Gastrocnemius medialis (tissue), 4 donors: ENCODE results near the gene AHCTF1.

Source experiments
- POLR2A ChIP-seq, 2 donors: fragments of 450-650 bp; IDR thresholded peaks; one replicate each; pipeline ENCODE4 v1.6.1; 2017; ENCODE audit warnings: antibody characterized with exemption in 2 of 2, mild to moderate bottlenecking in 2 of 2, moderate library complexity in 2 of 2
- TF ChIP-seq, protein P1 (sequence below), 5 experiments: fragments of 450-650 bp in 3 of 5; fragments of 200-600 bp in 2 of 5; sonication (generic) in 2 of 5; IDR thresholded peaks in 4 of 5; conservative IDR thresholded peaks in 1 of 5; 1 replicate in 4 of 5; 2 replicates in 1 of 5; pipeline ENCODE4 v1.5.1; 2016 to 2019; ENCODE audit warnings: antibody characterized with exemption in 5 of 5, mild to moderate bottlenecking in 3 of 5, moderate library complexity in 3 of 5

DNA sequence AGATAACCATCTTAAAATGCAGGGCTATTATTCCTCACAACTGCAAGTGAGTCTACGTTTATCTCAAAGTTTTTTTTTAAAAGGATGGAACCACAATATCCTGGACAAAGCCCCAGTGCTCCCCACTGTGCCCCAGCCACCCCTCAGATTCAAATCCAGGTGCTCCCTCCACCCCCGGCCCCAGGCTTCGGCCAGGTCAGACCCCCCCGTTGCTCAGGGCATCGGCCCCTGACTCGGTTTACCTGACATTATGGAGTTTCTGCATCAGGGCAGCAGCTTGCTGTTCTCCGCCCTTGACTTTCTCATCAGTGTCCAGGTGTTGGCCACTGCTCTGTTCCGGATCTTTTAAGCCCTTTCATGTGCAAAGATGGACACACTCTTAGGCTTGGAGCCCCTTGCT, 134.6 kb downstream of the AHCTF1 start:
- TF ChIP-seq, protein P1, sequence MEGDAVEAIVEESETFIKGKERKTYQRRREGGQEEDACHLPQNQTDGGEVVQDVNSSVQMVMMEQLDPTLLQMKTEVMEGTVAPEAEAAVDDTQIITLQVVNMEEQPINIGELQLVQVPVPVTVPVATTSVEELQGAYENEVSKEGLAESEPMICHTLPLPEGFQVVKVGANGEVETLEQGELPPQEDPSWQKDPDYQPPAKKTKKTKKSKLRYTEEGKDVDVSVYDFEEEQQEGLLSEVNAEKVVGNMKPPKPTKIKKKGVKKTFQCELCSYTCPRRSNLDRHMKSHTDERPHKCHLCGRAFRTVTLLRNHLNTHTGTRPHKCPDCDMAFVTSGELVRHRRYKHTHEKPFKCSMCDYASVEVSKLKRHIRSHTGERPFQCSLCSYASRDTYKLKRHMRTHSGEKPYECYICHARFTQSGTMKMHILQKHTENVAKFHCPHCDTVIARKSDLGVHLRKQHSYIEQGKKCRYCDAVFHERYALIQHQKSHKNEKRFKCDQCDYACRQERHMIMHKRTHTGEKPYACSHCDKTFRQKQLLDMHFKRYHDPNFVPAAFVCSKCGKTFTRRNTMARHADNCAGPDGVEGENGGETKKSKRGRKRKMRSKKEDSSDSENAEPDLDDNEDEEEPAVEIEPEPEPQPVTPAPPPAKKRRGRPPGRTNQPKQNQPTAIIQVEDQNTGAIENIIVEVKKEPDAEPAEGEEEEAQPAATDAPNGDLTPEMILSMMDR (IDR thresholded peaks at IDR 0.05 in 4 of 5, conservative IDR thresholded peaks at IDR 0.05 in 1 of 5) = no peak
- no peak for TF ChIP-seq POLR2A (IDR thresholded peaks at IDR 0.05)
